Kidney capillary endothelial cell (primary cell): Measurements from ENCODE around the gene TMEM255A.
"Not testable (repeated sequence)": the region's sequence is repeated elsewhere in the genome, so short reads cannot be mapped to it uniquely, and the experiment has no call there.

ENCODE experiments used
- DNase-seq: peaks from one replicate; pipeline ENCODE4 v3.0.0-alpha.2; 2018; ENCODE audit warnings: low spot score

The TMEM255A gene

GRCh38 chrX:120310861-120311726 lies at the start of gene TMEM255A:
TMEM255A (minus strand) TSS chrX:120311461; CDS start chrX:120311309, 152 bp downstream.
- DNase-seq: no peak

GRCh38 chrX:120358737-120359456 lies 47.6 kb upstream of the TMEM255A start:
- no peak for DNase-seq

- DNase-seq: no peak
Observed at GRCh38 chrX:120357186-120357585, 45.9 kb upstream of the TMEM255A start.

- DNase-seq: no peak
Observed at GRCh38 chrX:120356084-120356483, 44.8 kb upstream of the TMEM255A start.

GRCh38 chrX:120350450-120351138 lies 39.3 kb upstream of the TMEM255A start:
- DNase-seq: no peak

- DNase-seq: not testable (repeated sequence)
Observed at GRCh38 chrX:120344566-120344965, 33.3 kb upstream of the TMEM255A start.

- no peak for DNase-seq
Observed at GRCh38 chrX:120336899-120337298, 25.6 kb upstream of the TMEM255A start.

GRCh38 chrX:120335289-120335688 lies 24.0 kb upstream of the TMEM255A start:
- no peak for DNase-seq

- no peak for DNase-seq
Observed at GRCh38 chrX:120334603-120335002, 23.3 kb upstream of the TMEM255A start.

GRCh38 chrX:120334151-120334550 lies 22.9 kb upstream of the TMEM255A start:
- DNase-seq: no peak

- DNase-seq: no peak
Observed at GRCh38 chrX:120332394-120332793, 21.1 kb upstream of the TMEM255A start.

- no peak for DNase-seq
Observed at GRCh38 chrX:120331116-120331515, 19.9 kb upstream of the TMEM255A start.

GRCh38 chrX:120321520-120322281 lies 10.4 kb upstream of the TMEM255A start:
- no peak for DNase-seq

GRCh38 chrX:120318411-120318810 lies 7.2 kb upstream of the TMEM255A start:
- DNase-seq: no peak

GRCh38 chrX:120316587-120317283 lies 5.5 kb upstream of the TMEM255A start:
- peak; percentile 16 for DNase-seq

GRCh38 chrX:120315776-120316175 lies 4.5 kb upstream of the TMEM255A start:
- DNase-seq: no peak

GRCh38 chrX:120311727-120312063 lies 434 bp upstream of the TMEM255A start:
- DNase-seq: no peak

GRCh38 chrX:120309873-120310705 lies 1.2 kb downstream of the TMEM255A start:
- no peak for DNase-seq

GRCh38 chrX:120308959-120309872 lies 2.0 kb downstream of the TMEM255A start:
- DNase-seq: no peak
